GM18507 (cell line): Measurements from ENCODE around the gene CTF1.
"Not testable (repeated sequence)": the region's sequence is repeated elsewhere in the genome, so short reads cannot be mapped to it uniquely, and the experiment has no call there.

Experiments used
- DNase-seq: peaks from one replicate; pipeline ENCODE4 v3.0.0; 2011; ENCODE audit warnings: low read depth; ENCODE audit not compliant: insufficient read length; ENCODE audit errors: extremely low spot score
- FAIRE-seq: peaks from 2 replicates; lab custom pipeline; 2011; peaks lifted over from hg19 to GRCh38; lab: Jason Lieb, UNC

The CTF1 gene

DNA sequence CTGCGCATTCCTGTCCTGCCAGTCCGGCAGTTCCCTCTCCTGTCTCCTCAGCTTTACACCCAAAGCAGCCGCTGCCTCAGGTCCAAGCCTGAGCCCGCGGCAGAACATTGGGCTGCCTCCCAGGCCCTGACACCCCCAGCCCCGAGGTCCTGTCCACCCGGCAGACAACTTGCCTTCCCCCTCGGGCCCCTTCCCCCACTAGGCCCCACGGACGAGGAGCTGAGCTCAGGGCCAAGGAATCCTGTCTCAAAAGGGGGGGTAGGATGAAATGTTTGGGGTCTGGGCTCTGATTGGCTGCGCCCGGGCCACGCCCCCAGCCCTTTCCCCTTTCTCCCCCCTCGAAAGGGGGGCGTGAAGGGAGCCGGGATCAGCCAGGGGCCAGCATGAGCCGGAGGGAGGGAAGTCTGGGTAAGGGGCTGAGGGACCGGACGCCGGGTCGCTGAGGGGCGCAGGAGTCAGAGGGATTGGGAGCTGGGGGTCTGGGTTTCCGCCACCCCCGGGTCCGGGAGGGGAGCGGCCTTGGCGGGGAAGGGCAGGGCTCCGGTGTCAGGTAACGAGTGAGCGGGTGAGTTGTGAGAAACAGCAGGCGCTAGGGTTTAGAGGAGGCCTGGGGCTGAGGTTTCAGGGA is at the start of gene CTF1:
Gene CTF1, plus strand, starts transcription at position 354 of the 628 bp plus-strand sequence. Its CDS starts 30 bp downstream, at position 384.
- FAIRE-seq (no peak), DNase-seq (no peak)

- no peak for DNase-seq
- FAIRE-seq: no peak
Measured at GRCh38 chr16:30846649-30847402, 49.6 kb upstream of the CTF1 start.

GRCh38 chr16:30850246-30850645 is 46.2 kb upstream of the CTF1 start:
- FAIRE-seq: no peak
- DNase-seq: no peak

DNA sequence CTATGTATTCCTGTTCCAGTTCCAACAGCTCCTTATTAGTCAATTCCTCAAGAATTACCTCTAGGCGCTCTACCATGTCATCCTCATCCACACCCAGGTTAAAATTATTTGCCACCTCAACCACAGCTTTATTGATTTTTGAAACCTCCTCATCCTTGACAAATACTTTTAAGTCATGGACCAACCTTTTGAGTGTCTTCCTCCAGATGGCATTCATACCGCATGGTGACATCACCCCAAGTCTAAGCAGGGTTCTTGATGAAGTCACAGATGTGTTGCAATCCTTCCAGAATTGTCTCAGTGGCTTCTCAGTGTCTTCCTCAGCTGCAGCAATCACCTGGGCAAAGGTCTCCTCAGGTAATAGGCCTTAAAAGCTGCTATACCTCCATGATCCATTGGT is 42.7 kb upstream of the CTF1 start:
- DNase-seq (no peak), FAIRE-seq (no peak)

DNA sequence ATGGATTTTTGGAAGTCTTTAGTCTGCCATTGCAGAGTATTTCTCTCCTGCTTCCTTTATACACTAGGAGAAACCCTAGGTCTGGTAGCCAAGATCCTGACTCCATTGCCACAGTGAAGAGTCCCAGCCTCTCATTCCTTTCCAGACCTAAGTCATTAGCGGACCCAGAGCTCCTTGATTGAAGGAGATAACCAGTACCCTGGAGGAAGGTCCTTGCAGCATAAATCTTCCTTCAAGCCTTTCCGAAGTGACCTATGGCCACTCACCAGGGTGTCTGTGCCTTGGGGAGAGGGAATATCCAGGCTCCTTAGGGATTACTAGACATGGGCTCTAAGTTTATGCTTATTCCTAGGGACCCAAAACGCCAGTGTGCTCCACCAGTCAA is 38.3 kb upstream of the CTF1 start:
- no peak for DNase-seq
- no peak for FAIRE-seq

GRCh38 chr16:30858829-30859423 is 37.5 kb upstream of the CTF1 start:
- DNase-seq (no peak), FAIRE-seq (no peak)

DNA sequence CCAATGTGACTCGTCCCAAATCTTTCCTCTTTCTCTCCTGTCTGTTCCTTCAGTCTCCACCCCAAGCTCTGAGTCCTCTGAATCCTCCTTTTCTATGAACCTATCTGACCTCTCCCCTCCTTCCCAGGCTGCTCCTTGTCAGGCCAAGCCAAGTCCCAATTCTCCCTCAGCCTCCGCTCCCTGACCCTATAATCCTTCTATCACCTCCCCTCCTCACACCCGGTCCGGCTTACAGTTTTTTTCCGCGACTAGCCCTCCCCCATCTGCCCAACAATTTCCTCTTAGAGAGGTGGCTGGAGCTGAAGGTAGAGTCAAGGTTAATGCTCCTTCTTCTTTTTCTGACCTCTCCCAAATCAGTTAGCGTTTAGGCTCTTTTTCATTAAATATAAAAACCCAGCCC is 35.7 kb upstream of the CTF1 start:
- FAIRE-seq, DNase-seq: not testable (repeated sequence)

DNA sequence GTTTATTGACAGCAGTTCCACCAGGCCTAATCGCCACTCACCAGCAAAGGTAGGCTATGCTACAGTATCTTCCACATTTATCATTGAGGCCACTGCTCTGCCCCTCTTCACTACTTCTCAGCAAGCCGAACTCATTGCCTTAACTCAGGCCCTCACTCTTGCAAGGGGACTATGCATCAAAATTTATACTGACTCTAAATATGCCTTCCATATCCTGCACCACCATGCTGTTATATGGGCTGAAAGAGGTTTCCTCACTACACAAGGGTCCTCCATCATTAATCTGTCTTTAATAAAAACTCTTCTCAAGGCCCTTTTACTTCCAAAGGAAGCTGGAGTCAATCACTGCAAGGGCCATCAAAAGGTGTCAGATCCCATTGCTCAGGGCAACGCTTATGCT is 33.2 kb upstream of the CTF1 start:
- not testable (repeated sequence) for FAIRE-seq, DNase-seq

DNA sequence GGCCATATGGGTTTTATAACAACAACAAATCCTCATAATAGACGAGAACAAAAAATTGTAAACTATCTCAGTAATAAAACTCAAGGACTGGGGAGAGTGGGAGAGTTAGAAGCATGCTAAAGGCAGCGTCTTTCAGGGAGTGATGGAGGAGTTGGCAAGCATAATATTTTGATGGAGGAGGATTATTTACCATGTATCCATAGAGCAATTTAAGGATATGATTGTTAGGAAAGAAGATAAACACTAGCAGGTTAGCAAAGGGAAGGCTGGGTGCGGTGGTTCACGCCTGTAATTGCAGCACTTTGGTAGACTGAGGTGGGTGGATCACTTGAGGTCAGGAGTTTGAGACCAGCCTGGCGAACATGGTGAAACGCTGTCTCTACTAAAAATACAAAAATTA is 30.4 kb upstream of the CTF1 start:
- DNase-seq (no peak), FAIRE-seq (no peak)

DNA sequence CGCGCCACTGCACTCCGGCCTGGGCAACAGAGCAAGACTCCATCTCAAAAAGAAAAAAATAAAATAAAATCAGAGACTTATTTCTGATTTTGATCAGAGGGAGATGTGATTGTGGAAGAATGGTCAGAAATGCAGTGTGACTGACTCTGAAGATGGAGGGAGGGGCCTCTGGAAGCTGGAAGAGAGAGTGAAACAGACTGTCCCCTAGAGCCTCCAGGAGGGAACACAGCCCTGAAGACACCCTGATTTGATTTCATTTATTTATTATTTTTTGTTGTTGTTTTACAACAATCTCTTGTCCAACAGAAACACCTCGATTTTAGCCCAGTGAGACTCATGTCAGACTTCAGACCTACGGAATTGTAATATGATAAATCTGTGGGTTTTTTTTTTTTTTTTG is 28.7 kb upstream of the CTF1 start:
- FAIRE-seq: no peak

DNA sequence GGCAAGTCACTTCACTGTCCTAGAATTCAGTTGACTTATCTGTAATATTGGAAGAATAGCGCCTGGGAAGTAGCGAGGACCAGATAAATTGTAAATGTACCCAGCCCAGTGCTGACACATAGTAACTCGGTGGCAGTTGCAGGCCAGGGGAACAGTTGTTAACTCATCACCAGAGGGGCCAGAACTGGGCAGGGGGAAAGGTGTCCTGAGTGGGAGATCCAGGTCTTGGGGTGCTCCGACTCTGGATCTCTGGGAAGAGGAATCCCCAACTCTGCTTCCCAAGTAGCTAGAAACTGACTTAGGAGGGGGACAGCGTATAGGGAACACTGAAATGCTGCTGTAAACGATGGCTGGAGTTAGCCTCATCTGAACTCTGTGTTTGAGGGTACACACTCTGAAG is 25.5 kb upstream of the CTF1 start:
- no peak for DNase-seq
- no peak for FAIRE-seq

More for the DNA sequence above, 28.7 kb upstream of the CTF1 start:
- no peak for DNase-seq

DNA sequence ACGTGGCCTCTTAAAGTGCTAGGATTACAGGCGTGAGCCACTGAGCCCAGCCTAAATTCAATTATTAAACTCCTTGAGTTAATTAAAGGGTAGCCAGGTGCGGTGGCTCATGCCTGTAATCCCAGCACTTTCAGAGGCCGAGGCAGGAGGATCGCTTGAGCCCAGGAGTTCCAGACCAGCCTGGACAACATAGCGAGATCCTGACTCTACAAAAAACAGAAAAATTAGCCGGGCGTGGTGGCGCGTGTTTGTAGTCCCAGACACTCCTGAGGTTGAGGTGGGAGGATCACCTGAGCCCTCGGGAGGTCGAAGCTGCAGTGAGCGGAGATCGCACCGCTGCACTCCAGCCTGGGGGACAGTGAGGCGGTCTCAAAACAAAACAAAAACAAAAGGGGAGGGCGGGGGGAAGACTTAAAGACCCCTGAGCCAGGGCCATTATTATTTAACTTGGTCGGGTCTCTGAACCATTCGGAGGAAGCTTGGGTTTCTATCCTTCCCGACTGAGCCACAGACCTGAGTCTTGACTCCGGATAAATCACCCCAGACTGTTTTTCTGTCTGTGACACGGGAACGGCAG is 22.1 kb upstream of the CTF1 start:
- DNase-seq (no peak), FAIRE-seq (no peak)

DNA sequence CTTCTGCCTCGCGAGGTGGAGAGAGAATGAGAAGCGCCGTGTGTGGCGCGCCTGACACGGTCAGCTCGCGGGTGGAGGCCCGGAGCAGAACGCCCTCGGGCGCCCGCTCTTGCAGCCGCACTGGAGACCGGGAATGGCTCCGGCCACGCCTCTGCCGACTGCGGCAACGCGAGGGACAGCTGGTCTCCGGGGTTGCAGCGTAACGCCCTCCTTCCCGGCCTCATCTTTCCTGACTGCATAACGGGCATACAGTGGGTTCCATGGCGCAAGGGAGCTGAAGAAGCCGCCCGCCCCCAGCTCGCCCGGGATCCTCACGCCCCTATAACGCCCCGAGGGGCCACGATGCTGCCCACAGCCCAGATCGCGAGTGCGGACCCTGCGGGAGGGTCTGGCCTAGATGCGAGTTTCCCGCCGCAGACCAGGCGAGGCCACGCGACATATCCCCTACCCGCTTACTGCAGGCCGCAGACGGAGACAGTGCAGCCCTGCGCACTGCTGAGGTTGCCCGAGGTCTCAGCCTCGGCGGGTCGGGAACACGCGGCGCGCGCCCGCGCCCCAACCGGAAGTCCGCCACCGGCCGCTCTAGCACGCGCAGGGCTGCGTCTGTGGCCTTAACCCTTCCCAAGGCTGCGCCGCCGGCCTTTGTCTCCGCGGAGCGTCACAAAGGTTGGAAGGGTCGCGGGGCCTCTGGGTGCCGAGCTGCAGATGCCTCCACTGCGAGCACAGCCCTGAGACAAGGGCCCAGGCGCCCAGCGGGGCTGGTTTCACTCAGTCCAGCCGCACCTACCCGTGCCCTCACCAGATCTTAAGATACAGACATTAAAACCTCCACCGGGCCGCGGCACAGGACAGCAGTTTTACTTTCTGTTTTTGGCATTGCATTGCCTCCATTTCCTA is 21.3 kb upstream of the CTF1 start:
- FAIRE-seq (peak; percentile 85), DNase-seq (no peak)

GRCh38 chr16:30875871-30876801 is 20.3 kb upstream of the CTF1 start:
- peak; percentile 73 for FAIRE-seq
- DNase-seq: no peak

DNA sequence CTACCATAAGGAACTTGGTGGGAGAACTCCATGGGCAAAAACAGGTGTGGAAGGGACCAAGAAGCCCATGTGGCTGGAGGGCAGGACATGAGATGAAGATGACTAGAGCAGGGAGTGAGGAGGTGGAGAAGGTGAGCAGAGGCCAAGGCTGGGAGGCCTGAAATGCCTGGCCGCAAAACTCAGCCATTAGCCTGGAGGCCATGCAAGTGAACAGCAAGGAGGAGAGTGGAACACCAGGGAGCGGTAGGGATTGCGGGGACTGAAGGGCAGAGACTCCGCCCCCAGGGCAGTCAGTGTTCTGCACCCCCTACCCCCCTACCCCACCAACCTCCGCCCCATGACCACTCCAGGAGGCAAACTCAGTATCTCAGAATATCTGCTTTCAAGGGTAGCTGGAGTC is 19.5 kb upstream of the CTF1 start:
- FAIRE-seq: no peak
- DNase-seq: no peak

DNA sequence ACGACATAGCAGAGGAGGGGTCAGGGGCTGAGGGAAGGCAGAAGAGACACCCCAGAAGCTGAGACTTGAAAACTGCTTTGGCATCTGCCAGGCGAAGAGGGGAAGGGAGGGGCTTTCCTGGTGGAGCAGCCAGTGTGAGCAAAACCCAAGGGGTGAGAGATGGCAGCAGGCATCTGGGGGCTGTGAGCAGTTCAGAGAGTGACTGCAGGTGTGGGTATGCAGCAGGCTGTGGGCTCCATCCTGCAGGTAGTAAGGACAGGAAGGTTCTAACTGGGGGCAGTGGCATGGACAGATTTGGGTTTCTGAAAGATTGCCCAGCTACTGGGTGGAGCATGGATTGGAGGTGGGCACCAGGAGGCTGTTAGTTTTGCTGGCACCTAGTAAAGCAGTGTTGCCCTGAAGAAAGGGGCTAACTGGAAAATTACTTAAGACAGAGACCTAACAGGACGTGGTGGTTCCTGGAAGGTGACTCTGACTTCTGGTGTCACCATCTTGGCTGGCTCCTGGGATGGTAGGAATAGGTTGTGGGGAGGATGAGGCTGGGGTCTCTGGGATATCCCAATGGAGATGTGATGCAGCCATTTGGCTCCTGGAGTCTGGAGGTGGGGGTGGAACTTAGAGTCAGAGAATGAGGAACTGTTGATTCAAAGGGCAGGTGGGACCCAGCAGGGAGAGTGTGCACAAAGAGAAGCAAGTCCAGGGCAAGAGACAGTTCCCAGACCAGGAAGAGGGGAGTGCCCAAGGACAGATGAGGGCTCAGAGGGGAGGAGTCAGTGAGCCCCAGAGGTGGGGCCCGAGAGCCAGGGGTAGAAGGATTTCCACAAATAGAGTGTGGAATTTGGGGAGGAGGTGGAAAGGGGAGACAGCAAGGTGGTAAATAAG is 13.7 kb upstream of the CTF1 start:
- no peak for DNase-seq
- FAIRE-seq: no peak

DNA sequence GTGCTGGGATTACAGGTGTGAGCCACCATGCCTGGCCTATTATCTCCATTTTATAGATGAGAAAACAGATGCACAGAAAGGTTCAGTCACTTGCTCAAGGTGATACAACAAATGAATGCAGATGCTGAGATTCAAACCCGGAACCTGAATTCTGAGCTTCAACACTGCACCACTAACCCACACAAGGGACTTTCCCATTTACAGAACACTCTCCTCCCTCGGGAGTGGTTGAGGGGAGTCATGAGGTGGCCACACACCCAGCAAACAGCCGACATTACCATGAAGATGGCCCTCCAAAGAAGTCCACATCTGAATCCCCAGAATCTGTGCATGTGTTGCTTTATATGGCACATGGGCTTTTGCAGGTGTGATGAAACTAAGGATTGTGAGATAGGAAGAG is 11.7 kb upstream of the CTF1 start:
- DNase-seq: no peak
- FAIRE-seq: peak; percentile 44

- DNase-seq (no peak), FAIRE-seq (no peak)
Measured at GRCh38 chr16:30885196-30885595, 11.2 kb upstream of the CTF1 start.
